ENCODE results near the gene SBF2. TPM values are rescaled to one million over a fixed set of nuclear protein-coding genes. Genes with fewer than 3 reads are reported as not detected.

Gene SBF2
- total RNA-seq, 2 donors from 2014 or later, result 53.8 to 60.8 TPM

- Histone ChIP-seq H3K4me1 (ENCODE audit: control insufficient read depth in 1 of 2, low read depth in 2 of 2) (peaks cover 0 to 4% of the 10 kb centered on the region in 2 donors), H3K4me3 (no peak overlapping the region), H3K27me3 (replicated peaks; ENCODE audit: insufficient read depth) (no peaks in the 10 kb centered on the region), H3K36me3 (no peaks in the 10 kb centered on the region), H3K27ac (no peak overlapping the region), H3K9me3 (no peaks in the 10 kb centered on the region)
- TF ChIP-seq, protein P1, sequence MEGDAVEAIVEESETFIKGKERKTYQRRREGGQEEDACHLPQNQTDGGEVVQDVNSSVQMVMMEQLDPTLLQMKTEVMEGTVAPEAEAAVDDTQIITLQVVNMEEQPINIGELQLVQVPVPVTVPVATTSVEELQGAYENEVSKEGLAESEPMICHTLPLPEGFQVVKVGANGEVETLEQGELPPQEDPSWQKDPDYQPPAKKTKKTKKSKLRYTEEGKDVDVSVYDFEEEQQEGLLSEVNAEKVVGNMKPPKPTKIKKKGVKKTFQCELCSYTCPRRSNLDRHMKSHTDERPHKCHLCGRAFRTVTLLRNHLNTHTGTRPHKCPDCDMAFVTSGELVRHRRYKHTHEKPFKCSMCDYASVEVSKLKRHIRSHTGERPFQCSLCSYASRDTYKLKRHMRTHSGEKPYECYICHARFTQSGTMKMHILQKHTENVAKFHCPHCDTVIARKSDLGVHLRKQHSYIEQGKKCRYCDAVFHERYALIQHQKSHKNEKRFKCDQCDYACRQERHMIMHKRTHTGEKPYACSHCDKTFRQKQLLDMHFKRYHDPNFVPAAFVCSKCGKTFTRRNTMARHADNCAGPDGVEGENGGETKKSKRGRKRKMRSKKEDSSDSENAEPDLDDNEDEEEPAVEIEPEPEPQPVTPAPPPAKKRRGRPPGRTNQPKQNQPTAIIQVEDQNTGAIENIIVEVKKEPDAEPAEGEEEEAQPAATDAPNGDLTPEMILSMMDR (IDR thresholded peaks at IDR 0.05), result no peak
- ATAC-seq (ENCODE audit: insufficient number of reproducible peaks, low FRiP score, low read depth), result no peak
- DNase-seq (ENCODE audit: low spot score), result no peak
Observed at GRCh38 chr11:10012068-10012467, 282.0 kb downstream of the SBF2 start.

DNA sequence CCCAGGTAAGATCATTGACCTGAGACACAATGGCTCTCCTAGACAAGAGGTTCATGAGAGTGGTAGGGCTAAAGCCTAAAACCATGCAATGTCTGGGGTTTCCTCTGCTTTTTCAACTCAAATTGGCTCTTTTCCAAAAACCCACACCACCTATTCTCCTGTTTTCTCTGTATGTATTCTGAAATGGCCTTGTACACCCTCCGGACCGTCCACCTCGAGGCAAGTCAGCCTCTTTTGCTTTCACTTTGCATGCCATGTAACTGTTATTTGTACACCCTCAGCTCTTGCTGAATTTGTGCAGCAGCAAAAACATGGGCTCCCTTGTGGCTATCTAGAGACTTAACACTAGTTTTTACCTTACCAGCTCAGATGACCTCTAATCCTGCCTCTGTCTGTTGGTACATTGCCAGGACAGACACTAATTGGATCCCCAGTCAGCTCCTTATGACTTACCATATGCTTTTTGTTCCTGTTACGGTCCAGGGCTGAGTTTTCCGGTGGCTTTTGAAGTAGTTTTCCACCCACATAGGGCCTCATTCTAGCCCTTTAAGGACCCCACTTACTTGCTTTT lies 288.0 kb downstream of the SBF2 start:
- no peaks in the 10 kb centered on the region for H3K4me1 ChIP-seq (ENCODE audit: control insufficient read depth in 1 of 2, low read depth in 2 of 2)
- no peak overlapping the region for H3K4me3 ChIP-seq
- ATAC-seq (ENCODE audit: insufficient number of reproducible peaks, low FRiP score, low read depth), result no peak
- no peaks in the 10 kb centered on the region for H3K27me3 ChIP-seq (replicated peaks; ENCODE audit: insufficient read depth)
- no peak for DNase-seq (ENCODE audit: low spot score)
- H3K36me3 ChIP-seq, result no peaks in the 10 kb centered on the region
- H3K9me3 ChIP-seq, result no peaks in the 10 kb centered on the region
- H3K27ac ChIP-seq, result no peak overlapping the region
- TF ChIP-seq, protein P1 (IDR thresholded peaks at IDR 0.05), result no peak

DNA sequence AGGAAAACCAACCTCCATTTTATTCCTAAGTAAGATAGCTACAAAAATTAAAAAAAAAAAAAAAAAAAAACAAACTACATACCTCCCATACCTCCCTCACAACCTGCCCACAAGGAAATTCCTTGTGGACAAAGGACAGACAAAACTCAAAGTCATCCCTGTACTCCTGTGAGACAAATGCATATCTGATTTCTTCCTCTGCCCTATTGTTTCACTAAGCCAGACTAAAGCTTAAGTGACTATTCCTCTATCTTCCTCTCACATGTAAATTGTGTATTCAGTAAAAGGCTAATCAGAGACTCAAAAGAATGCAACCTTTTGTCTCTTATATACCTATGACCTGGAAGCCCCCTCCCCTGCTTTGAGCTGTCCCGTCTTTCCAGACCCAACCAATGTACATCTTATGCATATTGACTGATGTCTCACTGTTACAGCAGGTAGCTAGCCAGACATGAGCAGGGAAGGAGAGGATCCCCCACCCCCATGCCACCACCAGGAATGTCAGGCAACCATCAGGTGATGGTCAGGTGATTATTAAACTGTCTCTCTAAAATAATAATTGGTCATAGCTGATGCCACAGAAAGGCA lies 289.4 kb downstream of the SBF2 start:
- Histone ChIP-seq H3K4me3 (no peak overlapping the region), H3K9me3 (no peaks in the 10 kb centered on the region), H3K4me1 (ENCODE audit: control insufficient read depth in 1 of 2, low read depth in 2 of 2) (no peaks in the 10 kb centered on the region), H3K36me3 (no peaks in the 10 kb centered on the region), H3K27me3 (replicated peaks; ENCODE audit: insufficient read depth) (no peaks in the 10 kb centered on the region), H3K27ac (no peak overlapping the region)
- TF ChIP-seq, protein P1 (IDR thresholded peaks at IDR 0.05), result no peak
- DNase-seq (ENCODE audit: low spot score) (no peak), ATAC-seq (ENCODE audit: insufficient number of reproducible peaks, low FRiP score, low read depth) (no peak)

- H3K9me3 ChIP-seq, result no peaks in the 10 kb centered on the region
- no peaks in the 10 kb centered on the region for H3K4me1 ChIP-seq (ENCODE audit: control insufficient read depth in 1 of 2, low read depth in 2 of 2)
- DNase-seq (ENCODE audit: low spot score) (no peak), ATAC-seq (ENCODE audit: insufficient number of reproducible peaks, low FRiP score, low read depth) (no peak)
- no peak overlapping the region for H3K27ac ChIP-seq
- no peaks in the 10 kb centered on the region for H3K36me3 ChIP-seq
- TF ChIP-seq, protein P1 (IDR thresholded peaks at IDR 0.05), result no peak
- H3K4me3 ChIP-seq, result no peak overlapping the region
- H3K27me3 ChIP-seq (replicated peaks; ENCODE audit: insufficient read depth), result no peaks in the 10 kb centered on the region
Observed at GRCh38 chr11:10002221-10002620, 291.8 kb downstream of the SBF2 start.

GRCh38 chr11:9992306-9992705 lies 301.7 kb downstream of the SBF2 start:
- H3K27ac ChIP-seq, result no peak overlapping the region
- TF ChIP-seq, protein P1 (IDR thresholded peaks at IDR 0.05), result no peak
- no peaks in the 10 kb centered on the region for H3K27me3 ChIP-seq (replicated peaks; ENCODE audit: insufficient read depth)
- no peak overlapping the region for H3K4me3 ChIP-seq
- DNase-seq (ENCODE audit: low spot score), result no peak
- no peak for ATAC-seq (ENCODE audit: insufficient number of reproducible peaks, low FRiP score, low read depth)
- no peaks in the 10 kb centered on the region for H3K9me3 ChIP-seq
- H3K4me1 ChIP-seq (ENCODE audit: control insufficient read depth in 1 of 2, low read depth in 2 of 2), result peaks cover 0 to 4% of the 10 kb centered on the region in 2 donors
- H3K36me3 ChIP-seq, result no peaks in the 10 kb centered on the region
